HepG2 (cell line): ENCODE measurements around the gene ZNRF3. TPM values are rescaled to one million over a fixed set of nuclear protein-coding genes. Genes with fewer than 3 reads are reported as not detected.
A peak's percentile ranks its signal among the peaks of the same experiment; 100 is the strongest.

Experiments used
- ARID5B ChIP-seq: IDR thresholded peaks from 2 replicates; pipeline ENCODE4 v1.4.0; 2020; ENCODE audit warnings: mild to moderate bottlenecking, missing genetic modification reagents
- CSRNP2 ChIP-seq: sonication (generic); formaldehyde crosslinking; conservative IDR thresholded peaks from 2 replicates; pipeline ENCODE4 v1.8.0; 2022; ENCODE audit warnings: low read depth, missing genetic modification reagents
- ETV5 ChIP-seq: IDR thresholded peaks from 2 replicates; pipeline ENCODE4 v1.6.1; 2018; ENCODE audit warnings: missing biosample characterization, missing genetic modification reagents, inconsistent platforms, borderline replicate concordance
- HNRNPUL1 ChIP-seq: fragments of 200-400 bp; formaldehyde crosslinking; IDR thresholded peaks from 2 replicates; pipeline ENCODE4 v1.6.1; 2017; ENCODE audit warnings: low read depth, mild to moderate bottlenecking, low read length, moderate library complexity
- ISX ChIP-seq: sonication (generic); formaldehyde crosslinking; conservative IDR thresholded peaks from 2 replicates; pipeline ENCODE4 v1.5.0; 2020; ENCODE audit warnings: missing genetic modification reagents
- MLX ChIP-seq: IDR thresholded peaks from 2 replicates; pipeline ENCODE4 v1.6.1; 2016
- REL ChIP-seq: sonication (generic); formaldehyde crosslinking; conservative IDR thresholded peaks from 2 replicates; pipeline ENCODE4 v1.8.0; 2022; ENCODE audit warnings: mild to moderate bottlenecking, missing genetic modification reagents, moderate library complexity
- RORA ChIP-seq: sonication (generic); formaldehyde crosslinking; IDR thresholded peaks from 2 replicates; pipeline ENCODE4 v1.5.0; 2020; ENCODE audit warnings: mild to moderate bottlenecking, missing genetic modification reagents, moderate library complexity
- THAP9 ChIP-seq: sonication (generic); formaldehyde crosslinking; IDR thresholded peaks from 2 replicates; pipeline ENCODE4; 2020; ENCODE audit warnings: missing genetic modification reagents, mild to moderate bottlenecking, borderline replicate concordance
- ZC3H13 ChIP-seq: sonication (generic); formaldehyde crosslinking; IDR thresholded peaks from 2 replicates; pipeline ENCODE4 v1.8.1; 2023; ENCODE audit warnings: mild to moderate bottlenecking, missing genetic modification reagents, moderate library complexity
- ZNF24 ChIP-seq: fragments of 450-650 bp; IDR thresholded peaks from 2 replicates; pipeline ENCODE4 v1.6.1; 2017; ENCODE audit warnings: antibody characterized with exemption, mild to moderate bottlenecking
- ZNF646 ChIP-seq: sonication (generic); formaldehyde crosslinking; IDR thresholded peaks from 2 replicates; pipeline ENCODE4 v1.9.0; 2021; ENCODE audit warnings: mild to moderate bottlenecking, missing genetic modification reagents
- ZNF841 ChIP-seq: sonication (generic); formaldehyde crosslinking; IDR thresholded peaks from 2 replicates; pipeline ENCODE4 v1.8.1; 2023; ENCODE audit warnings: missing genetic modification reagents, borderline replicate concordance
- polyA plus RNA-seq, 8 experiments: library from polyadenylated mRNA; depleted of rRNA in 3 of 8; stranded (reverse) in 7 of 8; unstranded in 1 of 8; fragments of >200 nt; fragmentation: Illumina TruSeq in 4 of 8; extraction: Trizol in 4 of 8; gene quantifications; 2 replicates each; pipeline versions ENCODE4 v1.2.1 to v1.2.3, GENCODE V29; 2011 to 2016; ENCODE audit warnings: low read depth in 4 of 8, missing spikeins in 1 of 8, mixed read lengths in 1 of 8; ENCODE audit not compliant: insufficient read depth in 1 of 8
- total RNA-seq, 5 experiments: library from RNA; depleted of rRNA; stranded (reverse); fragments of >200 nt; fragmentation: Illumina TruSeq; extraction: Trizol; gene quantifications; 2 replicates each; pipeline ENCODE4 v1.2.3, GENCODE V29; 2016; ENCODE audit warnings: low read depth in 1 of 5

Gene ZNRF3
- total and polyA plus RNA-seq, 2 of the 13 experiments (the other 11 are each of a cell fraction or from before 2014, with no cell fraction given) = 20.3 to 36.7 TPM

- TF ChIP-seq ZNF646 (CRISPR knock-in tag) (0 out of 2 replicates have a peak, but pooled peaks have one; percentile 19), ZC3H13 (CRISPR knock-in tag) (no peak), HNRNPUL1 (0 out of 2 replicates have a peak, but pooled peaks have one; percentile 54), ARID5B (peak; percentile 90), REL (no peak), CSRNP2 (CRISPR knock-in tag) (no peak), ETV5 (peak; percentile 74; the same call in 1 of the 2 replicates), ZNF841 (no peak), ISX (no peak), THAP9 (CRISPR knock-in tag) (no peak), MLX (peak; percentile 30; the same call in 1 of the 2 replicates), ZNF24 (no peak), RORA (CRISPR knock-in tag) (no peak)
These were observed 147.3 kb downstream of the ZNRF3 start (continued) for GRCh38 chr22:29030618-29031226.
